HPDE6-E6E7 (cell line): Measurements from ENCODE around the gene ADAMTS6.
"Not testable (repeated sequence)": the region's sequence is repeated elsewhere in the genome, so short reads cannot be mapped to it uniquely, and the experiment has no call there.

Source experiments
- DNase-seq: peaks from one replicate; pipeline ENCODE4 v3.0.0; 2011; ENCODE audit warnings: missing footprints; ENCODE audit errors: extremely low spot score

ADAMTS6 gene, protein sequence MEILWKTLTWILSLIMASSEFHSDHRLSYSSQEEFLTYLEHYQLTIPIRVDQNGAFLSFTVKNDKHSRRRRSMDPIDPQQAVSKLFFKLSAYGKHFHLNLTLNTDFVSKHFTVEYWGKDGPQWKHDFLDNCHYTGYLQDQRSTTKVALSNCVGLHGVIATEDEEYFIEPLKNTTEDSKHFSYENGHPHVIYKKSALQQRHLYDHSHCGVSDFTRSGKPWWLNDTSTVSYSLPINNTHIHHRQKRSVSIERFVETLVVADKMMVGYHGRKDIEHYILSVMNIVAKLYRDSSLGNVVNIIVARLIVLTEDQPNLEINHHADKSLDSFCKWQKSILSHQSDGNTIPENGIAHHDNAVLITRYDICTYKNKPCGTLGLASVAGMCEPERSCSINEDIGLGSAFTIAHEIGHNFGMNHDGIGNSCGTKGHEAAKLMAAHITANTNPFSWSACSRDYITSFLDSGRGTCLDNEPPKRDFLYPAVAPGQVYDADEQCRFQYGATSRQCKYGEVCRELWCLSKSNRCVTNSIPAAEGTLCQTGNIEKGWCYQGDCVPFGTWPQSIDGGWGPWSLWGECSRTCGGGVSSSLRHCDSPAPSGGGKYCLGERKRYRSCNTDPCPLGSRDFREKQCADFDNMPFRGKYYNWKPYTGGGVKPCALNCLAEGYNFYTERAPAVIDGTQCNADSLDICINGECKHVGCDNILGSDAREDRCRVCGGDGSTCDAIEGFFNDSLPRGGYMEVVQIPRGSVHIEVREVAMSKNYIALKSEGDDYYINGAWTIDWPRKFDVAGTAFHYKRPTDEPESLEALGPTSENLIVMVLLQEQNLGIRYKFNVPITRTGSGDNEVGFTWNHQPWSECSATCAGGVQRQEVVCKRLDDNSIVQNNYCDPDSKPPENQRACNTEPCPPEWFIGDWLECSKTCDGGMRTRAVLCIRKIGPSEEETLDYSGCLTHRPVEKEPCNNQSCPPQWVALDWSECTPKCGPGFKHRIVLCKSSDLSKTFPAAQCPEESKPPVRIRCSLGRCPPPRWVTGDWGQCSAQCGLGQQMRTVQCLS (N-terminal part only)

DNA sequence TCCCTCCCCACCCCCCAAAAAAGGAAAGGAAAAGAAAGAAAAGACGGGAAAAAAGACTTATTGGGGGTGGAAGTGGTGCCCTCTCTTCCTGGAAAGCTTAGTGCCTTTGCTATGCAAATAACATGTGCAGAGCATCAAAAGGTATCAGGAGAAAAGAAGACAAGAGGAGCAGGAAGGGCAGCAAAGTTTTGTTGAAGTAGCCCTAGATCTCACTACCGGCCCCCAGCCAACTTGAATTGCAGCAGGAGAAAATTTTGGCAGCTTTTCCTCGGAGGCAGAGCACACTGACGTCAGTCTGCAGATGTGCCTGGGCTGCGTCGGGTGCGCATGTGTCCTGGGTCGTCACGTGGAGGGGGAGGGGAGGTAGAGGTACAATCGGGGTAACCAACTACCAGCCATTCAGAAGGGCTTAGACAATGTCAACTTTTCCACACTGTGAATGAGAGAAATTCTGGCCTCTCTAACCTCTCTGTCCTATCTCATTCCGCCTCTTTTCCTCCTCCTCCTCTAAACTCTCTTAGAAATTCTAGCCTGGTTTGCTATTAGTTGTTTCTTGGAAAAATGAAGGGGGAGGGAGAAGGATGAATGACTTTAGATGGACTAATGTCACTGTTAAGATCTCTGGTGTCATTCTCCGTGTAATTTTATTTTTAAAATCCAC is at the start of gene ADAMTS6:
Gene ADAMTS6, minus strand, starts transcription at position 286 of the 661 bp plus-strand sequence. CDS start 8,247 bp downstream, outside the sequence.
- peak; percentile 49 for DNase-seq

DNA sequence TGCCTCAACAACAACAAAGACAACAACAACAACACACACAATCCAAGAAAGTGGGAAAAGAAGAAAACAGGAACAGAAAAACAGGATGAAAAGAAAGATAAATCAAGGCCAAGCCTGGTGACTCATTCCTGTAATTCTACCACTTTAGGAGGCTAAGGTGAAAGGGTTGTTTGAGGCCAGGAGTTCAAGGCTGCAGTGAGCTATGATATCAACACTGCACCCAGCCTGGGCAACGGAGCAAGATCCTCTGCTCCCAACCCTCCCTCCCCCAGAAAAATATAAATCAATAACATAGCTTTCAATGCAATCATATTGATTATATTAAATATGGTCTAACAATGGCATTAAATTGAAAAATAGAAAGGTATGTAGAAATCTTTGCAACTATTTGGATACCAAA is 49.2 kb upstream of the ADAMTS6 start:
- no peak for DNase-seq

DNA sequence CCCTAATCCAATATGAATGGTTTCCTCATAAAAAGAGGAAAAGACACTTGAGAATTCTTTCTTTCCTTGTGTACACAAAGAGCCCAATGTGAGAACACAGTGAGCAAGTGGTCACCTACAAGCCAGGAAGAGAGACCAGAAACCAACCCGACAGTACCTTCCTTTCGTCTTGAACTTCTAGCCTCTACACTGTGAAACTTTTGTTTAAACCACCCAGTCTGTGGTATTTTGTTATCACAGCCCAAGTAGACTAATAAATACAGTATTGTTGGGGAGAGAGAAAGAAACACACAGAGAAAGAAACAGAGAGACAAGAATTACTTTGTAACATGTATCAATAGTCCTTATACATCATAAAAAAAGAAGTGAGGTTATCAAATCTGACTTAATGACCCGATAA is 44.0 kb upstream of the ADAMTS6 start:
- no peak for DNase-seq

DNA sequence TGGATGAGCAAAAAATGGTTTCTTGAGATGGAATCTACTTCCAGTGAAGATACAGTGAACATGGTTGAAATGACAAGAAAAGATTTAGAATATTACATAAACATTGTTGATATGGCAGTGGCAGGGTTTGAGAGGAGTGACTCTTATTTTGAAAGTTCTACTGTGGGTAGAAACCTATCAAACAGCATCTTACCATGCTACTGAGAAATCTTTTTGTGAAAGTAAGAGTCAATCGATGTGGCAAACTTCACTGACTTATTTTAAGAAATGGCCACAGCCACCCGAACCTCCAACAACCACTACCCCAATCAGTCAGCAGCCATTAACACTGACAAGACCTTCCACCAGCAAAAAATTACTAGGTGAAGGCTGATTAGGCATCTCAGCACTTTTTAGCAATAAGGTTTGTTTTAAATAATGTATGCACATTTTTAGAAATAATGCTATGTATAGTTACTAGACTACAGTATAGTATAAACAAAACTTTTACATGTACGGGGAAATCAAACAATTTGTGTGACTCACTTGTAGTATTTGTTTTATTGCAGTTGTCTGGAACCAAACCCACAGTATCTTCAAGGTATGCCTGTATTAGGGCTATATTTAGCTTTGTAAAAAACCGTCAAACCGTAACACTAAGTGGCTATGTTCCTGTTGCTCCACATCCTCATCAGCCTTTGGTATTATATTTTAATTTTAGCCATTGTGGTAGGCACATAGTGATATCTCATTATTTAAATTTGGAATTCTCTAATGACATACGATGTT is 30.6 kb upstream of the ADAMTS6 start:
- no peak for DNase-seq

DNA sequence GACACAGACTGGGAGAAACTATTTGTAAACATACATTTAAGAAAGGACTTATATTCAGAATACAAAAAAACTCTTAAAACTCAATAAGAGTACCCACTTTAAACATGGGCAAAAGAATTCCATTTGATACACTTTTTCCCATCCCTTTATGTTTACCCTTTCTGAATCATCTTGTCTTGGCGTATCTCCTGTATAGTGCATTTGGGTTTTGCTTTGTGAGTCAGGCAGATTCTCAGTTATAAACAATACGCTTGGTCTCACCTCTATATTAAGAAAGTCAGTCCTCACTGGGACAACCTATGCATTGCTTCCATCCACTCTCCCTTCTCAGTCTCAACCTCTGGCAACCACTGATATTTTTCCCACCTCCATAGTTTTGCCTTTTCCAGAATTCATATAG is 27.3 kb upstream of the ADAMTS6 start:
- no peak for DNase-seq

DNA sequence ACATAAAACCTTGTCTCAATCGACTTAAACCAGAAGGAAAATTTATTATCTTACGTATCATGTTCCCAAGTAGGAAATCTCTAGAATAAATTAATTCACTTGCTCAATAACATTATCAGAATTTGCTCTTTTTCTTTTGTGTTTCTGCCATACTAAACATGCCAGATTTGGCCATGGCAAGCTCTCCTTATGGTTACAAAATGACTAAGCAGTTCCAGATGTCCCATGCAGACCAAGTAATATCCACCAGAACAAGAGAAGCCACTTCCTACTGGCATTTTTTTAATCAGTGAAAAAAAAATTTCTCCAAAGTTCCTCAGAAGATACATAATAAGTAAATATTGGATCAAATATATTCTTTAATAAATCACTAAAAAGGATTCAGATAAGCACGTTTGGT is 25.2 kb upstream of the ADAMTS6 start:
- DNase-seq: no peak

DNA sequence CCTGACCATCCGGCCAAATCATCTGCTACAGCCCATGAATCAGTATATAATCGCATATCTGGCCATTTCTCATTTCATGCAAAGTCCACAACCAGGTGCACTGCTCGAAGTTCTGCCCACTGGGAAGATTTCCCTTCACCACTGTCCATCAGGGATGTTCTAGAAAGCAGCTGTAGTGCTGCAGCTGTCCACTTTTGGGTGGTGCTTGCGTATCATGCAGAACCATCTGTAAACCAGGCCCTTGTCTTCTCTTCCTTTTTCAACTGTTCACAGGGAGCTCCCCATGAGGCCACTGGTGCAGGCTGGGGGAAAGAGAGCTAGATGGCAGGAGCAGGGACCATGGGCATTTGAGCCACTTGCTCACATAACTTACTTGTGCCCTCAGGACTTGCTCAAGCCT is 7.4 kb upstream of the ADAMTS6 start:
- no peak for DNase-seq

DNA sequence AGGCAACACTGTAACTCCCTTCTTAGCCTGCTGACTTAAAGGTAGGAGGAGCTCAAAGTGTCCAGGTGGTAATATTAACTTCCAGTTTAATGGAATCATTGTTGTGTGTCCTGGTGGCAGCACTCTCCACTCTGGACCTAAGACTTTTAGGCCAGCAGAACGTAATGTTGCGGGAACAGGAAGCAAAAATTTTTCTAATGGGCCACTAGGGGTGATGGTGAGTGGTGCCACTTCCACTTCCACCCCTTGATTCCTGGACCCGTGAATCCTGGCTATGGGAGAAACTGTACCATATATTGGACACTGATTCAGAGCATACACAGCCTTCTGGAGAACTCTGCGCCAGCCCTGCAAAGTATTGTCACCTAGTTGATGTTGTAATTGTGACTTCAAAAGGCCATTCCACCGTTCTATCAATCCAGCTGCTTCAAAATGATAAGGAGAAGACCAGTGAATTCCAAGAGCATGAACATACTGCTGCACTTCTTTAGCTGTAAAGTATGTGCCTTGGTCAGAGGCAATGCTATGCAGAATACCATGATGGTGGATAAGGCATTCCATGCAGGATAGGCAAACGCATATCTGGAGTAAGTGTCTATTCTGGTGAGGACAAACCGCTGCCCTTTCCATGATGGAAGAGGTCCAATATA is 6.4 kb upstream of the ADAMTS6 start:
- not testable (repeated sequence) for DNase-seq

DNA sequence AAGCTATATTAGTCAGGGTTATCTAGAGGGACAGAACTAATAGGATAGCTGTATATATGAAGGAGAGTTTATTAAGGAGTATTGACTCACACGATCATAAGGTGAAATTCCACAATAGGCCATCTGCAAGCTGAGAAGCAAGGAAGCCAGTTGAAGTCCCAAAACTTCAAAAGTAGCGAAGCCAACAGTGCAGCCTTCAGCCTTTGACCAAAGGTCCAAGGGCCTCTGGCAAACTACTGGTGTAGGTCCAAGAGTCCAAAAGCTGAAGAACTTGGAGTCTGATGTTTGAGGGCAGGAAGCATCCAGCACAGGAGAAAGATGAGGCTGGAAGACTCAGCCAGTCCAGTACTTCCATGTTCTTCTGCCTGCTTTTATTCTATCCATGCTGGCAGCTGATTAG is 5.1 kb upstream of the ADAMTS6 start:
- not testable (repeated sequence) for DNase-seq

DNA sequence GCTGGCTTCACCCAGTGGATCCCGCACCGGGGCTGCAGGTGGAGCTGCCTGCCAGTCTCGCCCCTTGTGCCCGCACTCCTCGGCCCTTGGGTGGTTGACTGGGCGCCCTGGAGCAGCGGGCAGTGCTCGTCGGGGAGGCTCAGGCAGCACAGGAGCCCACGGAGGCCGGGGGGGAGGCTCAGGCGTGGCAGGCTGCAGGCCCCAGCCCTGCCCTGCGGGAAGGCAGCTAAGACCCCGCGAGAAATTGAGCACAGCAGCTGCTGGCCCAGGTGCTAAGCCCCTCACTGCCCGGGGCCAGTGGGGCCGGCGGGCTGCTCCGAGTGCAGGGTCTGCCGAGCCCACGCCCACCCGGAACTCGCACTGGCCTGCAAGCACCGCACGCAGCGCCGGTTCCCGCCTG is 3.7 kb upstream of the ADAMTS6 start:
- no peak for DNase-seq

DNA sequence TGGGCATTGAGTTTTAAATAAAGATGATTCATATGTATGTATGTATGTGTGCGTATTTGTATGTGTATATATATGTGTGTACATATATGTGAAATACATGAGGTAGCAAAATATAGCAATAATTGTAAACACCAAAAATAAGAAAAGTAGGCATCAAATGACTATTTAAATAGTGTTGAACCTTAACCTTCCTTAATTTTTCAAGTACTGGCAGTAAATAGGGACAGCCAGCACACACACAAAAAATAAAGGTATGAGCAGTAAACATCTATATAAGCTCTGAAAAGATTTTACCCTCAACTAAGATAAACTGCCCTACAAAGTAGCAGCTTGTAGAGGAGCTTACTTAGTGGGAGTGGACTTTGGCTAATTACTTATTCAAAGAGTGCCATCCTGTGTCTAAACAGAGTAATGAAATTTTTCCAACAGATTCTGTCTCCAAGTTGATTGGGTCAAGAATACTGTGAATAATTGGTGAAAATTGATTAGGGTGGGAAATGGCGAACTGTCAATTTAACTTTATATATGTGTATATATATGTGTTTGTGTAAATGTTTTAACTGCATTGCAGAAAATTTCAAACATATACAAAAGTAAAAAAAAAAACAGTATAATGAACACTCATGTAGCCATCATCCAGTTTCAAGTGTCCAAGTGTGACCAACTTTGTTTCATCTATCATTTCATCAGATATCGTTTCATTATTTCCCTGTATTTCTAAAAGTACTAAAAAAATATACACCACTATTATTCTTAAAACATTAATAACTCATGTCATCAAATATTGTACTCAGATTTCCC is 2.0 kb upstream of the ADAMTS6 start:
- no peak for DNase-seq

DNA sequence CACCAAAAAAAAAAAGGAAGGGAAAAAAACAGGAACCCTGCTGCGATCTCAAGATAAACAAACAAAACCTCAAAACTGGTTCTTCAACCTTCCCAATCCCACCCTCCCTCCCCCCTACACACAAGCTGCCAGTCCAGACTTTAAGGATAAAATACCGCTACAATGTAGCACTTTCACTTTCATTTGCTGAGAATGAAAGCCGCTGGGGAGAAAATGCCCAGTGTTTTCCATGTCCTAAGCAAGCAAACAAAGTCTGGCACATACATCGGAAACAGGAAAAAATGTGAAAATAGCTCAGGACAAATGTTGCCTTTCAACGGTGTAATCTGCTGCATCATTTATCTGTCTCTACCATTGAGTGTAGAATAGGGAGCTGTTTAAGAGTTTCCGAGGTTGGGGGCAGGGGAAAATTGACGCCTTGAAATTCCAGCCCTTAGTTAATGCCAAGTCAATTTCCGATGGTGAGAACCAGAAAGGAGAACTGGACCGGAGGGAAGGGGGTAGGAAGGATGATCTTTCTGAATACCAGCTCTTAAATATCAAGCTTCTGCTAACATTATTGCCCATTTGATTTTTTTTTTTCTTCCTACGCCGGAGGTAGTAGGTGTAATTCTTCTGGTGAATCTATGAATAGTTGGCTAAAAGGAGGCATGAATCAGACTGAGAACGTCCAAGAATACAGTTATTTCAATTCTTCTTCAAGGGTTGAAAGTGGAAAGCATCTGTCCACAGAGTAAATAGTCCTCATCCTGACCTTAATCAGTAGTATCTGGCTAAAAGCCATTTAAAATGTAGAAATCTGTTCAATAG is 1.2 kb upstream of the ADAMTS6 start:
- DNase-seq: peak; percentile 46

DNA sequence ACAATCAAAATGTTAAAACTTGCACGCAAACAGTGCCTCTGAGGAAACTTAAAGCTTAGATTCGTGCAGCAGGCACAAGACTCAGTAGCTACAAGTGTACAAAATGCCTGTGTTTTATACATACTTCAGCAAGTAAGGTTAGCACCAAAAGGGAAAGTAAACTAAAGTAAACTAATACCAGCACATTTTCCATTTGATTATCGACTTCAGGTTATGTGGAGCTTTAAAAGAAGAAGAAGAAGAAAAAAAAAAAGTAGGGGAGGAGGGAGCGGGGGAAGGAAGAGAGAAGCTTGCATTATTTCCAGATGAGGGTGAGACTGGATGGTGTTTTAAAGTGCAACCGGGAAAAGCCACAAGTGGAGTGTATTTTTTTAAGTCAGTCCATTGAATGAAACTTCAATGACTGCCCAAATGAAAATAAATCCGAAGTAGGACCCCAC is 596 bp upstream of the ADAMTS6 start:
- DNase-seq: no peak

DNA sequence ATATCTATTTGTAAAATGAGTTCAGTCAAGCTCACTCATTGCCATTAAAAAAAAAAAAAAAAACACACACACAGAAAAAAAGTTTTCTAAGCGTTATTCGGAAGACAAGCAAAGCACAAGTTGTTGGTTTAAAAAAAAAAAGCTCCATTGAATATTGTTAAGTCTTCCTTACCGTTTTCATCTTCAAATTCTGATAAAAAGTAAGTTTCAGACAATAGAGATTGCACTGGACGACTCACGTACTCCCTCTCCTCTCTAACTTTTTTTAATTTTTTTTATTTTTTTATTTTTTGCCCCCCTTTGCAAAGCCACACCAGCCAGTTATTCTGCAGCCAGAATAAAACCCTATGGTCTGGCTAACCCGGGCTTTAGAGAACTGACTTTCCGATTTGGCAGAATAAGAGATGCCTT is 544 bp downstream of the ADAMTS6 start:
- no peak for DNase-seq

DNA sequence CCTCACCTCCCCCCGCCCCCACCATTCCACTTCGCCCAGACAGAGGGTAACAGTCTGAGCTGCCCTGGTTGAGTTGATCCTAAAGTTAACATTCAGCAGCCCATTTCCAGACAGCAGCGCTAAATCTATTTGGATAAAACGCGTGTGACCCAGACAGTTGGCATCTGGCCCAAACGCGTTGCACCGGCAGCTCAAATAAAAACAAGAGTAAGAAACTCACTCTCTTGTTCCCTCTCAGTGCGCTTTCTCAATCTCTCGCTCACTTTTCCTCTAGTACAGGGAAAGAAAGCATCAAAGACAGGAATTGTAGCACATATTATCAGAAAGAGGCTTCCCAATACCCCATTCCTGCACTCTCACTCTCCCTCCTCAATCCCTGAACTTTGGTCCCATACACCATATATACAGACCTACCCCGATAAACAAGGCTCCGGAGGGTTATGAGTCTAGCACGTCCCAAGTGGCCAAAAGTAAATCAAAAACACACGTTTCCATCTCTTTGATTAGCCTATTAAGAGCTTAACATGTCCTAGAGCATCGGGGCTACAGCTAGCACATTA is 1.3 kb downstream of the ADAMTS6 start:
- DNase-seq: no peak

DNA sequence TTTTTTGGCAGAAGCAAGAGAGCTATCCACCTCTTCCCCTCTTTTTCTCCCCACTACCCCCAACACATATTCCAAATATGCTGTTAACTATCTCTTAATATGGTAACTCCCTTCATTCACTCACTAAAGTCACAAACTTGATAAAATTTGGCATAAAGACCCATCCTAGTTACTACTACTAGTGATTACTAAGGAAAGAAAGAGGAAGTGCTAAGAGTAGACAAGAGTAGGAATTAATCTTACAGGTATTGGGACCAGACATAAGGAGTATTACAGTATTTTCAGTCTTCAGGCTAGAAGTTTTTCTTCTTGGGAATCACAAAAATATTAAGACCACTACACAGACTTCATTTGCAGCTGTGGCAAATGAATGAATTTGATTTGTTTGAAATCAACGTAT is 2.2 kb downstream of the ADAMTS6 start:
- no peak for DNase-seq

DNA sequence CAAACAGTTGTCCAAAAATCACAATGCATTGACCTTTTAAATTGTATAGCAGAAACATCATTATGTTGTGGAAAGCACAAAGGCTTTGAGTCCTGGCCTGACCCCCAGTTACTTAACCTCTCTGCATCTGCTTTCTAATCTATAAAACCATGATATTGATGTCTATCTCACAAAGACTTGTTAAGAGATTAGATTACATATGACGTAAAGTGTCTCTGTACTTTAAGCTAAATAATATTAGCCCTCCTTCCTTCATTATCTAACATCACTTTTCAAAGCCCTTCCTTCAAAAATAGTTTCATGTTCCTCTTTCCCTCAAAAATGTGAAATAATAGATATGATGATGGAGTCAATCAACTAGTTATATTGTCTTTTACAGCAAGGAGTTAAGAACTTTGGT is 3.4 kb downstream of the ADAMTS6 start:
- no peak for DNase-seq

DNA sequence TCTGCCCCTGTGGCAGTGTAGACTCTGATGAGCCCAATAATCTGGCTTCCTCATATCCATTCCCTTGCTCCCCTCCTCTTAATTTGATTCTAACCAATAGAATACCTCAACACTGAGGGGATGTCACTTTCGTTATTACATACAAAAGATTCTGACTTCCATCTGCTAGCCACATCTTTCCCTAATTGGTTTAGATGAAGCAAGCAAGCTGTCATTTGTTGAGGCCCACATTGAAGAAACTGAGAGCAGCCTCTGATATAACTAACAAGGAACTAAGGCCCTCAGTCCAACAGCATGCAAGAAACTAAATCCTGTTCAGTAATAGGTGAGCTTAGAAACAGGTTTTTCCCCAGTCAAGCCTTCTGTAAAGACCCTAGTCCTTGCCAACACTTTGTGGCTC is 5.8 kb downstream of the ADAMTS6 start:
- DNase-seq: no peak

DNA sequence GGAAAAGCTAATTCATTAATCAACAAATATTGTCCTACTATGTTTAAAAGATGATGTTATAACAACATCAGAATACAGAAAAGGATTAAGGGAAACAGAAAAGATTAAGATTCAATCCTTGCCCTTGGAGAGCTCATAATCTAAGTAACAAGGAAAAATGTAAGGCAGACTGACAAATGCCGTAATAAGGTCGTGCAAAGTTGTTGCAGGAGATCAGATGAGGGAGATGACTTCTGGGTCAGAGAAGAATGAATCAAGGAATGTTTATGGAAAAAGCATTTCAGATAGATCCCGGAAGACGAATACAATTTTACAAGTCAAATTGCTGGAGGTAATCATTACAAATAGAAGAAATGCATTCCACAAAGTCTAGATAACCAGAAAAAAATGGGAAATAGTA is 6.4 kb downstream of the ADAMTS6 start:
- no peak for DNase-seq
